Stimulated activated CD4-positive, alpha-beta T cell treated with anti-CD3 and anti-CD28 coated beads, Interleukin-4, amount 100 ng/mL, for 24 hours (primary cell): ENCODE measurements around the gene KCNN1.
"Not testable (repeated sequence)": the region's sequence is repeated elsewhere in the genome, so short reads cannot be mapped to it uniquely, and the experiment has no call there.

Source experiments
- DNase-seq: peaks from one replicate; pipeline ENCODE4 v3.0.0-alpha.2; 2020

Gene KCNN1

GRCh38 chr19:18001777-18002345 lies 35.0 kb downstream of the KCNN1 start:
- no peak for DNase-seq

- DNase-seq: no peak
Measured at GRCh38 chr19:18002347-18002850, 35.5 kb downstream of the KCNN1 start.

DNA sequence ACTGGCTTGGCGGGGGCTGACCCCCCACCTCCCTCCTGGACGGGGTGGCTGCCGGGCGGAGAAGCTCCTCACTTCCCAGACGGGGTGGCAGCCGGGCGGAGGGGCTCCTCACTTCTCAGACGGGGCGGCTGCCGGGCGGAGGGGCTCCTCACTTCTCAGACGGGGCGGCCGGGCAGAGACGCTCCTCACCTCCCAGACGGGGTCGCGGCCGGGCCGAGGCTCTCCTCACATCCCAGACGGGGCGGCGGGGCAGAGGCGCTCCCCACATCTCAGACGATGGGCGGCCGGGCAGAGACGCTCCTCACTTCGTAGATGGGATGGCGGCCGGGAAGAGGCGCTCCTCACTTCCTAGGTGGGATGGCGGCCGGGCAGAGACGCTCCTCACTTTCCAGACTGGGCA lies 38.8 kb downstream of the KCNN1 start:
- DNase-seq: not testable (repeated sequence)

GRCh38 chr19:18007044-18007916 lies 40.4 kb downstream of the KCNN1 start:
- peak; percentile 81 for DNase-seq

- peak; percentile 89 for DNase-seq
Measured at GRCh38 chr19:18007917-18008673, 41.2 kb downstream of the KCNN1 start, which contains the start of gene ARRDC2. Gene ARRDC2, plus strand, starts transcription at chr19:18008170. Its CDS starts 141 bp downstream, at chr19:18008311.

DNA sequence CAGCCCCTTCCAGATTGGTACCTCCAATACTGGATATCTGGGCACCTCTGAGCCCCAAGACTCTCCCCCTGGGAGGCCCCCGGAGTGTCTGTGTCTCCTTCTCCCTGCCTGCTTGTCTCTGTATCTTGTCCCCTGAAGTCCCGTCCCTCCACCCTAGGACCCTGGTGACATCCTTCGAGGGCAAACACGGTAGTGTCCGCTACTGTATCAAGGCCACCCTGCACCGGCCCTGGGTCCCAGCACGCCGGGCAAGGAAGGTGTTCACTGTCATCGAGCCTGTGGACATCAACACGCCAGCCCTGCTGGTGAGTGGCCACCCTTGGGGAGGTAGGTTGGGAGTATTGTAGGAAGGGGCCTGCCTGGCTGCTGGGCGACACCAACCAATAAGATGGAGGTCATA lies 41.9 kb downstream of the KCNN1 start:
- no peak for DNase-seq

- DNase-seq: peak; percentile 55
Measured at GRCh38 chr19:18009412-18010066, 42.6 kb downstream of the KCNN1 start.

GRCh38 chr19:18010149-18010548 lies 43.2 kb downstream of the KCNN1 start:
- DNase-seq: no peak

DNA sequence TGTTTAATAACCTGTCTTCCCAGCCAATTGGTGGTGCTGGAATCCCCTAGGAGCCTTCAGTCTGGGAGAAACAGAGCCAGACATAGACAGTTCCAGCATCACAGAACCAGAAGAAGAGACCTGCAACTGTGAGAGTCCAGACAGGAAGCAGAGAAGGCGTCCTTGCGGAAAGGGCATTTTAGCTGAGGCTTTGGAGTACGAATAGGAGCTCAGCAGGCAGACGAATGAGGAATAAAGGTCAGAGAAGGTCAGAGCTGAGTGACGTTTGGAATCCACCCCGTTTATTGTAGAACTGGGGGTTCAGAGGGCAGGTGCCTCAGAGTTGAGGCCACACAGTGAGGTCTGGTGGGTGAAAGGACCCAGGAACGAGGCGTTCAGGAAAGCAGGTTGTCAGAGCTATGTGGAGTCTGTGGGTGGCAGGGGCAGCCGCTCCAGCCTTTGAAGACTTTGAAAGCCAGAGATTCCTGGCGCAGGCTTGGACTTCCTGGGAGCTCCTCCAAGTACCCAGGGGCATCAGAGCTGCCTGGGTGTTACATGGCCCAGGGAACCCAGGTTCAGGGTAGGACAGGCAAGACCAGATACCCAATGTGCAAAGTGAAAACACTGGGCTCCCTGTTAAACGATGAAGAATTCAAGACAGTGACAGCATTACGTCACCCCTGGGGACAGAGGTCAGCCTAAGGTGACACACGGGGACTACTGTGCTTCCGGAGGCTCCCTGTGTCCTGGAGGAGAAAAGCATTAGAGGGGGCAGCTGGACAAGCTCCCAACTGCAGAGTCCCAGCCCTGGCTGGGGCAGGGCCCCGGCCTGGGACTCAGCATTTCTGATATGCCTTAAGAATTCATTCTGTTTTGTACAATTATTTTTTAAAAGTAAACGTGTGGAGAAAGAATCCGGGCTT lies 46.6 kb downstream of the KCNN1 start:
- no peak for DNase-seq

GRCh38 chr19:18014197-18014596 lies 47.3 kb downstream of the KCNN1 start:
- peak; percentile 37 for DNase-seq

DNA sequence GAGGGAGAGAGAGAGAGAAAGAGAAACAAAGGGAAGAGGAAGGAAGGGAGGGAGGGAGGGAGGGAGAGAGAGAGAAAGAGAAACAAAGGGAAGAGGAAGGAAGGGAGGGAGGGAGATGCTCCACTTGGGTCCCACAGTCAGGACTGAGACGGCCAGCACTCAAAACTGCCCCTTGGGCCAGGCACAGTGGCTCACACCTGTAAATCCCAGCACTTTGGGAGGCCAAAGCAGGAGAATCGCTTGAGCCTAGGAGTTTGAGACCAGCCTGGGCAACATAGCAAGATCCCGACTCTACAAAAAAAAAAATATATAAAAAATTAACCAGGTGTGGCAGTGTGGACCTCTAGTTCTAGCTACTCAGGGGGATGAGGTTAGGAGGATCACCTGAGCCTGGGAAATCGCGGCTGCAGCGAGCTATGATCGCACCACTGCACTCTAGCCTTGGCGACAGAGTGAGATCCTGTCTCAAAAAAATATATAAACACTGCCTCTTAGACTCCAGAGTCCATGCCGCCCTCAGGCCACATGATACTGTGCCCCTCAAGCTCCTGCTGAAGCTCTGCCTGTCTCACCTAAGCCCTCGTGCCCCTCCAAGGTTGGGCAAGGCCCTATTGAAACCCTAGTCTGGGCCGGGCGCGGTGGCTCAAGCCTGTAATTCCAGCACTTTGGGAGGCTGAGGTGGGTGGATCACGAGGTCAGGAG lies 49.5 kb downstream of the KCNN1 start:
- no peak for DNase-seq

DNA sequence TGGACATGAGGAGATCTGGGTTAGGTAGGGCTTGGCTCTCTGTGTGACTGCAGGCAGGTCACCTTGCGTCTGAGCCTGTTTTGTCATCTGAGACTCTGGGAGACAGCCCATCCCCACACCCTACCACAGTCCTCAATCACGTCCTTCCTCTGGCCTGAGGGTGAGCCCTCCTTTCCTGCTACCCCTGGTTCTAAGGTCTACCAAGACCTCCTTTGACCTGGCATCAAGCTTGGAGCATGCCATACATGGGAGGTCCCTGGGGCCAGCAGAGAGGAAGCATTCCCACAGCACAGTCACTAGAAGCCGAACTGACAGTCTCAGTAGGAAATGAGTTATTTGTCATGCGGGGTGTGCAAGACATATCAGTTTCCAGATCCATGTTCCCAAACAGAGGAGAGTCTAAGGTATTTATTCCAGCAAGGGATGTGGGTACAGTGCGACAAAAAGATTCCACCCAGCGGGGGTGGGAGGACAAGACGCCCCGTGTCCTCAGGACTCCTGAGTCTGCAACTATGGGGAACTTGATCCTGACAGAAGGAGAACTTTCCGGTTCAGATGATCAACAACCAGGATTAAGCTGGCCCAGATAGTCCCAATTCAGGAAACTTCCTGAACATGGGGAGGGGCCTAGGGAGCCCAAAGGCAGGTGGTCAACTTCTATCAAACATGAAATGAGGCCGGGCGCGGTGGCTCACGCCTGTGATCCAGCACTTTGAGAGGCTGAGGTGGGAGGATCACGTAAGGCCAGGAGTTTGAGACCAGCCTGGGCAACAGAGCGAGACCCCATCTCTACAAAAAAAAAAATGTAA lies 50.6 kb downstream of the KCNN1 start:
- no peak for DNase-seq

- no peak for DNase-seq
Measured at GRCh38 chr19:18020212-18021085, 53.5 kb downstream of the KCNN1 start.

DNA sequence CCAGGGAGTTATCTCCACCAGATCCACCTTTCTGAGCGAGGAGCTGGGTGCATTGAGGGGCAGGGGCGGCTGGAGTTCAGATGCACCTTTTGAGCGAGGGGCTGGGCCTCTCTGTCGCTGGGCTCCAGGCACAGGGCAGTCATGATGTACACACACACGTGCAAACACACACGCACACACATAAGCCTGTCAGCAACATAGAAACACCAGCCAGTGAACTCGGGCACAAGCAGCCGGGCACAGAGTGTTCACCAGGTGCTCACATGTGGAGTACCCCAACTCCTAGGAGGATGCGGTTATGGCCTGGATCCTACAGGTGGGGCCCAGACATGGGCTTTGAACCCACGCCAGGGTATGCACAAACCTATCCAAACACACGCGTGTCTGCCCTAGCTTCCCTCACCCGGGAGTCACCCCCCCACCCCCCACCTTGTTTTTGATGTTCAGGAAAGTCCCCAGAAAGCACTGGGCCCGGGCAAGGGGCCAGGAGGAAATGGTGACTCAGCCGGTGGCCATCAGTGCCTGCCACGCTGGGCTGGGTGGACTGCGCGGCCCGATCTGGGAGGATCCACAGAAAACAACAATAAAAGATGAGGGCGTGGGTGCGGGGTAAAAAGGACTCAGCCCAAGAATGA lies 54.3 kb downstream of the KCNN1 start:
- peak; percentile 67 for DNase-seq

DNA sequence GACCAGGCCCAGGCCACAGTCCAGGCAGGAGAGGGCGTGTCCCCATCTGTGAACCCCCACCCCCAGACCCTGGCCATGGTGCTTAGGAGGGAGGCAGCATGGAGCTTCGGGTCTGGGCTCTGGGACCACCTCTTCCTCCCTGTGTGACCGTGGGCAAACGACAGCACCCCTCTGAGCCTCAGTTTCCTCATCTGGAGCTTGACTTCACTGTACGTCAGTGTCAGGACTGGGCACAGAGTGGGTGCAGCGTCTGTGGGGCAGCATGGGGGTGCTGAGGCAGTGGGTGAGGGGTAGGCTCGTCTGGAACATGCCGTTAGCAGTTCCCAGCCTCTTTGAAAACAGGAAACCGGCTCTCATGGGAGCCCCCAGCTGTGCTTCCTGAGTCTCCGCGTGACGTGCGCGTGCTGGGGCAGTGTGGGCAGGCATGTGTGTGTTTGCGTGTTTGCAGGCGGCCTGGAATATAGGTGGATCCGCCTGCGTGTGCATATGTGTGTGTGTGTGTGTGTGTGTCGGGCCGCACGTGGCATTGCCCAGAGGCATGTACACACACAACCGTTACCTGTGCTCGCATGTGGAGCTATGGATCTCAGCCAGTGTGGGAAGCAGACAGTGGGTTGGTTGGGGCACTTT lies 56.8 kb downstream of the KCNN1 start:
- peak; percentile 64 for DNase-seq

- DNase-seq: no peak
Measured at GRCh38 chr19:18027151-18027550, 60.2 kb downstream of the KCNN1 start.

DNA sequence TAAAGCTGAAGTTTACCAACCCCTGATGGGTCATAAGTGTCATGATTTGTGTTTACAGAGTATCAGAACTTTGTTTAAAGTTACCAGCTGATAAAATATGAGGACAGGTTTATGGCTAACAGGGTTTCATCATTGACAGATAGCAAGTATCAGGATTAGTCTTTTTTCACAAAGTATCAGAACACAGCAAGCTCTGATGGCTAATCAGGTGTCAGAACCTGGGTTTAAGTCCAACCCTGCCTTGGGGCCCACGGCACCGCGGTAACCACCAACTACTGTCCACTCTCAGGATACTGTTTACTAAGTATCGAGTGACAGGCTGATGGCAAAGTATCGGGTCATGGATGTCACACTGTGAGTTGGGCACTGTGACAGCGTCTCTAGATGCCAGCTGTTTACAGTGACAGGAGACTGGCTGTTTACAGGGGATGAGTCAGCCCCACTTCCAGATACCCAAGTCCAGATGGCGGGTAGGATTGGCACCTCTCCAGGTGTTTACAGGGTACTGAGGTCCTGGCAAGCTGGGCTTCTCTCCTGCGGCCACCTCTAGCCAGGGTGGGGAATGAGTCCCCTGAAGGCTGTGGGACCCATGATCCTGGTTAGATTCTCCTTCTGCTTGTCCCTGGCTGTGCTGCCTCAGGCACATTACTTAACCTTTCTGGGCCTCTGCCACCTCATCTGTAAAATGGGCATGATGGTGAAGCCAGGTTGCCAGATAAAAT lies 62.9 kb downstream of the KCNN1 start:
- DNase-seq: no peak
